ENCODE results near the gene C19orf73.
"Not testable (repeated sequence)": the region's sequence is repeated elsewhere in the genome, so short reads cannot be mapped to it uniquely, and the experiment has no call there.

Gene C19orf73

DNA sequence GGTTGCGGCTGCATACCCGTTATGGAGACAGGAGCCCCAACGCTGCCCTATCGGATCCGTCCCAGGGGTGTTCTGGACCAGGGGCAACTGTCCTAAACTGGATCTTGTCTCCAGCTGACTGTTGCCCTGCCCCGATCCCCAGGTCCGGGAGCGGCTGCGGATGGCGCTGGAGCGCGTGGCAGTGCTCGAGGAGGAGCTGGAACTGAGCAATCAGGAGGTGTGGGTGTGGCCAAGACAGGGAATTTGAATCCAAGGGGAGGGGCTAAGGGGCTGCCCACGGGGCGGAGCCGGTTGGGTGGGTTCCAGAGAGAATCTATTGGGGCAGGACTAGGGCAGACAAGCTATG lies 10.3 kb upstream of the C19orf73 start:
- TF ChIP-seq, protein P1, sequence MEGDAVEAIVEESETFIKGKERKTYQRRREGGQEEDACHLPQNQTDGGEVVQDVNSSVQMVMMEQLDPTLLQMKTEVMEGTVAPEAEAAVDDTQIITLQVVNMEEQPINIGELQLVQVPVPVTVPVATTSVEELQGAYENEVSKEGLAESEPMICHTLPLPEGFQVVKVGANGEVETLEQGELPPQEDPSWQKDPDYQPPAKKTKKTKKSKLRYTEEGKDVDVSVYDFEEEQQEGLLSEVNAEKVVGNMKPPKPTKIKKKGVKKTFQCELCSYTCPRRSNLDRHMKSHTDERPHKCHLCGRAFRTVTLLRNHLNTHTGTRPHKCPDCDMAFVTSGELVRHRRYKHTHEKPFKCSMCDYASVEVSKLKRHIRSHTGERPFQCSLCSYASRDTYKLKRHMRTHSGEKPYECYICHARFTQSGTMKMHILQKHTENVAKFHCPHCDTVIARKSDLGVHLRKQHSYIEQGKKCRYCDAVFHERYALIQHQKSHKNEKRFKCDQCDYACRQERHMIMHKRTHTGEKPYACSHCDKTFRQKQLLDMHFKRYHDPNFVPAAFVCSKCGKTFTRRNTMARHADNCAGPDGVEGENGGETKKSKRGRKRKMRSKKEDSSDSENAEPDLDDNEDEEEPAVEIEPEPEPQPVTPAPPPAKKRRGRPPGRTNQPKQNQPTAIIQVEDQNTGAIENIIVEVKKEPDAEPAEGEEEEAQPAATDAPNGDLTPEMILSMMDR (IDR thresholded peaks at IDR 0.05; ENCODE audit: borderline replicate concordance, control extremely low read depth, extremely low read depth, insufficient read depth, missing control alignments) = no peak
- DNase-seq (ENCODE audit: low spot score) = no peak
- in situ Hi-C loops (cut with MboI; ENCODE audit: low sequenced_read_pairs, unreplicated experiment) = no loop called here

DNA sequence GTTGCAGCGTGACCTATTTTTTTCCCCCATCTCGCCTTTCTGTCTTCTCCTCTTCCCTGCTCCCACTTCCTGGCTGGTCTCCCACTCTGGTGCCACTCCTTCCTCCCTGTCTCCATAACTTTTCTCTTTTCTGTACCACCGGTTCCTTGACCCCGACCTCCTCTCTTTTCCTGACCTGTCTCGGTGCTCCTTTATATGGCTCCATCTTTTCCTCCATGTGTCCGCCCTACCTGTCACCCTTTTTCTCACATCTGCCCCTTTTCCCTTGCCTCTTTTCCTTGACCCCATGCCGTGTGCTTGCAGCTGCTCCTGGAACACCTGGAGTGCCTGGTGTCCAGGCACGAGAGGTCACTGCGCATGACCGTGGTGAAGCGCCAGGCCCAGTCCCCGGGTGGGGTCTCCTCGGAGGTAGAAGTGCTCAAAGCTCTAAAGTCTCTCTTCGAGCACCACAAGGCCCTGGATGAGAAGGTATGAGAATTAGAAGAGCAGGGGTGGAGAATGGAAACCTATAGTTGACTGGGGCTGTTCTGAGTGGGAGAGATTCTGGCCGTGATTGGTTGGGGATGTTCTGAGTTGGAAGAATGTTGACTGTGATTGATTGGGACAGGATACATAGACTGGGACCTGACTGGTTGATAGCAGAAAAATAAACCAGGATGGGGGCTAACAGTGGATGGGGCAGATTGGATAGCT lies 9.7 kb upstream of the C19orf73 start:
- TF ChIP-seq, protein P1 (IDR thresholded peaks at IDR 0.05; ENCODE audit: borderline replicate concordance, control extremely low read depth, extremely low read depth, insufficient read depth, missing control alignments) = no peak
- no peak for DNase-seq (ENCODE audit: low spot score)
- in situ Hi-C loops (cut with MboI; ENCODE audit: low sequenced_read_pairs, unreplicated experiment) = no loop called here

DNA sequence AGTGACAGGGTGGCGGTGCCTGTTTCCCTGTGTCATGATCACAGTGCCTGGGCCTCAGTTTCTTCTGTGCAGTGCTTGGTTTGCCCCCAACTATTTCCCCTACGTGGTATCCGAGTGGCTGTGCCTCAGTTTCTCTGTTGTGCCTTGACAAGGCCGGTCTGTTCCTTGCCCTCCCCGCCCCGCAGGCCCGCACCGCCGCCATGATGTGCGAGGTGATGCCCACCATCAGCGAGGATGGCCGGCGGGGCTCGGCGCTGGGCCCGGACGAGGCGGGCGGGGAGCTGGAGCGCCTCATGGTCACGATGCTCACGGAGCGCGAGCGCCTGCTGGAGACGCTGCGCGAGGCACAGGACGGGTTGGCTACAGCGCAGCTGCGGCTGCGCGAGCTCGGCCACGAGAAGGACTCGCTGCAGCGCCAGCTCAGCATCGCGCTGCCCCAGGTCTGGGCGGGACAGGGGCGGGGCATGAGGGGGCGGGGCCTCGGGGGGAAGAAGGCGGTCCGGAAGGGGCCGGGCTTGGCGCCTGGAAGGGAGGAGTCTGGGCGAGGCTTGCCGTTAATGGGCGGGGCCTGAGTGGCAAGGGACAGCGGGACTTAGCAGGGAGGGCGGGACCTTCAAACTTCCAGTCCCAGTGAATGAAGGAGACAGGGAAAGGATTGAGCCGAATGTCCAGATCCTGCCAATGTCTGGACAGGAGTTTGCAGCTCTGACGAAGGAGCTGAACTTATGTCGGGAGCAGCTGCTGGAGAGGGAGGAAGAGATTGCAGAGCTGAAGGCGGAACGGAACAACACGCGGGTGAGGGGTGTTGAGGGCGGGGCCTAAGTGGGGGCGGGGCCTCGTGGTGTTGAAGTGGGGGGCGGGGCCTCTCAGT lies 9.0 kb upstream of the C19orf73 start:
- TF ChIP-seq, protein P1 (IDR thresholded peaks at IDR 0.05; ENCODE audit: borderline replicate concordance, control extremely low read depth, extremely low read depth, insufficient read depth, missing control alignments) = no peak
- in situ Hi-C loops (cut with MboI; ENCODE audit: low sequenced_read_pairs, unreplicated experiment) = no loop called here
- peak; percentile 100 for DNase-seq (ENCODE audit: low spot score)

DNA sequence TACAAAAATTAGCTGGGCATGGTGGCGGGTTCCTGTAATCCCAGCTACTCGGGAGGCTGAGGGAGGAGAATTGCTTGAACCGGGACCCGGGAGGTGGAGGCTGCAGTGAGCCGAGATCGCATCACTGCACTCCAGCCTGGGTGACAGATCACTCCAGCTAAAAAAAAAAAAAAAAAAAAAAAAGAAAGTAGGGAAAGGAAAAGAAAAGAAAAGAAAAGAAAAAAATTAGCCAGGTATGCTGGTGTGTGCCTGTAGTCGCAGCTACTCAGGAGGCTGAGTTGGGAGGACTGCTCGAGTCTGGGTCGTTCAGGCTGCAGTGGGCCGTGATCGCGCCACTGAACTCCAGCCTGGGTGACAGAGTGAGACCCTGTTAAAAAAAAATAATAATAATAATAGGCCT lies 8.3 kb upstream of the C19orf73 start:
- in situ Hi-C loops (cut with MboI; ENCODE audit: low sequenced_read_pairs, unreplicated experiment) = not testable (repeated sequence)

DNA sequence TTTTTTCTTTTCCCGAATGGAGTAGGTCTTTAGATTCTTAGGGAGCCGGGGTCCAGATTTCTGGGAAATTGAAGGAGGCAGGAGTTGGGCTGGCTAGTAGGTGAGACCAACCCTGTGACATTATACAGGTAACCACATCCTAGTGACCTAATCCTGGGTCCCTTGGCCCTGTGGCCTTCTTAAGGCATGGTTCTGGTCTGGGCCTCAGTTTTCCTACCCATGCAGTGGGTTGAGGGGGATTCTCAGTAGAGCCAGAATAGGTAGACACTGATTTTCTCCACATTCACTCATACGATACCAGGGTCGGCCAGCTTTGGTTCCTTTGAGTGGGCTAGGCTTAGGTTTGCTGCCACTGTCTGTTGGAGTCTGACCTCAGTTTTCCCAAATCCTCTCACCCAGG lies 7.6 kb upstream of the C19orf73 start:
- in situ Hi-C loops (cut with MboI; ENCODE audit: low sequenced_read_pairs, unreplicated experiment) = no loop called here
- DNase-seq (ENCODE audit: low spot score) = no peak
- TF ChIP-seq, protein P1 (IDR thresholded peaks at IDR 0.05; ENCODE audit: borderline replicate concordance, control extremely low read depth, extremely low read depth, insufficient read depth, missing control alignments) = no peak

More for the DNA sequence above, 8.3 kb upstream of the C19orf73 start:
- not testable (repeated sequence) for DNase-seq (ENCODE audit: low spot score)

DNA sequence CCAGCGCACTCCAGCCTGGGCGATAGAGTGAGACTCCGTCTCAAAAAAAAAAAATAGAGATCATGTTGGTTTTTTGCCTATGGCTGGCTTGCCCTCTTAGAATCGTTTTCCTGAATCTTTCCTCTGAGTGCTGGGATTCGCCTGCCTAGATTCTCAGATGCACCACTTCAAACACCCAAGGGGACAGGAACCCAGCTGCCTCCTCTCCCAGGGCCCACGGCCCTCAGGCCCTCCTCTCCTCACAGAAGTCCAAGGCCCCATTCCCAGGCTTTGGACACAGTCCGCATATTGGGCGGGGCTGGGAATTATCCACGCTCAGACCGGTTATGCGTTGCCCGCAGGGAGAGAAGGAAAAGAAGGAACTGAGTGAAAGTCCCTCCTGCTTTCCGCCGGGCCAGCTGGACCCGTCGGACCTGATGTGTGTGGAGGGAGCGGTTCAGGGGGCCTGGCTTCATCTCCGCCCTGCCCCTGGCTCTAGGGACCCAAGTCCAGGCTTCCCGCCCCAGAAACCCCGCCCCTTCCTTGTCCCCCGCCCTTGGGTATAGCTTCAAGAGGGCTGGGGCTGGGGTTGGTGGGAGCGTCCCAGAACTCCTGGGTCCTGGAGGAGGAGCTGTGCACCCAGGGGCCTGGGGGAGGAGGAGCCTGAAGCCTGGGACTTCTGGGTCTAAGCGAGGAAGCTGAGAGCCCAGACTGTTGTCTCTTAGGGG lies 6.2 kb upstream of the C19orf73 start:
- DNase-seq (ENCODE audit: low spot score) = no peak
- in situ Hi-C loops (cut with MboI; ENCODE audit: low sequenced_read_pairs, unreplicated experiment) = no loop called here
- TF ChIP-seq, protein P1 (IDR thresholded peaks at IDR 0.05; ENCODE audit: borderline replicate concordance, control extremely low read depth, extremely low read depth, insufficient read depth, missing control alignments) = no peak

DNA sequence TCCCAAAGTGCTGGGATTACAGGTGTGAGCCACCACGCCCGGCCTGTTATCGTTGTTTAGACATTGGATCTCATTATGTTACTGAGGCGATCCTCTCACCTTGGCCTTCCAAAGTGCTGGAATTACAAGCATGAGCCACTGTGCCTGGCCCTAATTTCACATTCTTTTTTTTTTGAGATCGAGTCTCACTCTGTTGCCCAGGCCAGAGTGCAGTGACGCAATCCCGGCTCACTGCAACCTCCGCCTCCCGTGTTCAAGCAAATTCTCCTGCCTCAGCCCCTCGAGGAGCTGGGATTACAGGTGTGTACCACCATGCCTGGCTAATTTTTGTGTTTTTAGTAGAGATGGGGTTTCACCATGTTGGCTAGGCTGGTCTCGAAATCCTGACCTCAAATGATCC lies 4.3 kb upstream of the C19orf73 start:
- in situ Hi-C loops (cut with MboI; ENCODE audit: low sequenced_read_pairs, unreplicated experiment); DNase-seq (ENCODE audit: low spot score): not testable (repeated sequence)

DNA sequence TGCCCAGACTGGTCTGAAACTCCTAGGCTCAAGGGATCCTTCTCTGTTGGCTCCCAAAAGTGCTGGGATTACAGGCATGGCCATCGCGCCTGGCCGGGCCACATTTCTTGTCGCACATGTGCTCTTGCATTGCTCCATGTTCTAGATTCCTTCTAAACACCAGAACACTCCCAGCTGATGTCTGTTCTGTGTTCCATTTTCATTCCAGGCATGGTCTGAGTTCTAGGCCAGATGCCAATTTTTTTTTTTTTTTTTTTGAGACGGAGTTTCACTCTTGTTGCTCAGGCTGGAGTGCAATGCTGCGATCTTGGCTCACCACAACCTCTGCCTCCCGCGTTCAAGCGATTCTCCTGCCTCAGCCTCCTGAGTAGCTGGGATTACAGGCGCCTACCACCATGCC lies 2.9 kb upstream of the C19orf73 start:
- DNase-seq (ENCODE audit: low spot score); in situ Hi-C loops (cut with MboI; ENCODE audit: low sequenced_read_pairs, unreplicated experiment): not testable (repeated sequence)
